ENCODE results near the gene KYAT1.

Gene KYAT1

DNA sequence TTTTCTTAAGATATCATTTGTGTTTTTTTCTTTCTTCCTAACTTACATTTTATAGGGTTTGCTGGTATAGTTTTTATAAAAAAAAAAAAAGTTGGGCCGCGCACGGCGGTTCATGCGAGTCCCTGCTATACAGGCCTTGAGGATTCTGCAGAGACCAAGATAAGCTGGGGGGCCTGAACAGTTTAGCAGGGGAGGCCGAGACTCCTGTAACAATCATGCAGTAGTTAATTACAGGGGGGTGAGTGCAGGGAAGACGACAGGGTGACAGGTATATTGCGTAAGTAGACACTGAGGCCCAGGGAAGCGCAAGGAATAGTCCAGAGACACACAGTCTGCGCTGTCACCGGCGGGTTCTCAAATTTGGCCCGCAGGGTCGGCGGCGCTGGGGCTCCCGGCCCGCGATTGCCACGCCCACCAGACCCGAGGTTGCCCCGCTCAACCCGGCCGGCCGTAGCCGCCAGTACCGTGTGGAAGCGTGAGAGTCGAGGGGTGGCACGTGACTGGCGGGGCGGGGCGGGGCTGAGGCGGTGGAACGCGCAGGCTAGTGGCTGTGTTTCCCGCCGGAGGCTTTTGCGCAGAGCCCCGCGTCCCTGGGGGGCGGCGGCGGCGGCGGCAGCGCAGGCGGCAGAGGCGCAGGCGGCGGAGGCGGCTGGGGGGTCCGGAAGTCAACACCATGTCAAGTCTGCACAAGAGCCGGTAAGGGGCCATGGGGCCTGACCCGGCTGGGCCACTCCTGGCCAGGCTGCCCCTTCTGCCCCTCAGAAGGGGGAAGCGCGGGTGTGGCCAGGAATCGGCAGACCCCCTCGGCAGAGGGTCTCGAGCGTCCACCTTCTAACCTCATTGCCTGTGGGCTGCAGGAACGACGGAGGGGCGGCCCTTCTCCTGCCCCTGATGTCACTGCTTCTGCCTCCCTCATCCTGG, 94.8 kb downstream of the KYAT1 start, which contains the start of gene TBC1D13:
Gene TBC1D13 (plus strand): TSS at position 573 of the 921 bp plus-strand sequence. CDS start 101 bp downstream, at position 674.
- TF ChIP-seq CTCF (IDR thresholded peaks at IDR 0.05): no peak

DNA sequence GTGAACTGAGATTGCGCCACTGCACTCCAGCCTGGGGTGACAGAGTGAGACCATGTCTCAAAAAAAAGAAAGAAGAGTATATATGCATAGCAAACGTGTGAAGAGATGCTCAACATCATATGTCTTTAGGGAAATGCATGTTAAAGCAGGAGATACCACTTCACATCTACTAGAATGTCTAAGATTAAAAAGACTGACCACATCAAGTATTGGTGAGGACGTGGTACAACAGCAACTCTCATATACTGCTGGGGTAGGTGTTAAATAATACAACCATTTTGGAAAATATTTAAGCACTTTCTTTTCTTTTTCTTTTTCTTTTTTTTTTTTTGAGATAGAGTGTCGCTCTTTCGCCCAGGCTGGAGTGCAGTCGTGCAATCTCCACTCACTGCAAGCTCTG, 96.3 kb downstream of the KYAT1 start:
- TF ChIP-seq CTCF (IDR thresholded peaks at IDR 0.05): no peak

All from LNCAP (cell line).